OCI-LY7 (cell line): ENCODE results near the gene KCTD10. TPM values are rescaled to one million over a fixed set of nuclear protein-coding genes. Genes with fewer than 3 reads are reported as not detected.

Experiments used
- BruUV-seq: library from RNA; stranded (reverse); fragments of 400-500 nt; replicated peaks from 2 replicates; lab custom pipeline; 2021; lab: Mats Ljungman, UMichigan
- CTCF ChIA-PET: fragments of 300-600 bp; sonication (Branson Sonifier 250); formaldehyde crosslinking; loops from one replicate; lab custom pipeline; 2022; ENCODE audit warnings: antibody characterized with exemption; ENCODE audit not compliant: unreplicated experiment; lab: Charles Lee
- POLR2A ChIA-PET: fragments of 300-600 bp; sonication (Branson Sonifier 250); formaldehyde crosslinking; loops from one replicate; lab custom pipeline; 2022; ENCODE audit warnings: antibody characterized with exemption; lab: Charles Lee
- DNase-seq: peaks from one replicate; pipeline ENCODE4 v3.0.0-alpha.2; 2015; ENCODE audit warnings: low spot score
- H2AFZ ChIP-seq: fragments of 200-600 bp; sonication (generic), shearing (Covaris generic); 2 replicates; pipeline ENCODE4 v1.6.1; 2014; ENCODE audit warnings: mild to moderate bottlenecking, antibody characterized with exemption, low read length, moderate library complexity
- H3K27ac ChIP-seq: fragments of 200-600 bp; sonication (generic); 2 replicates; pipeline ENCODE4 v1.5.1; 2014; ENCODE audit warnings: mixed run types, low read depth, mild to moderate bottlenecking, moderate library complexity, low read length, inconsistent platforms; ENCODE audit not compliant: poor library complexity, severe bottlenecking
- H3K36me3 ChIP-seq: fragments of 200-600 bp; sonication (generic); 2 replicates; pipeline ENCODE4 v1.6.1; 2014; ENCODE audit warnings: mild to moderate bottlenecking, antibody characterized with exemption, low read length, moderate library complexity, mixed read lengths; ENCODE audit not compliant: insufficient read depth
- H3K4me1 ChIP-seq: fragments of 200-600 bp; sonication (generic); 2 replicates; pipeline ENCODE4 v1.5.1; 2014; ENCODE audit warnings: mild to moderate bottlenecking, low read length; ENCODE audit not compliant: insufficient read depth, poor library complexity, severe bottlenecking
- H3K4me2 ChIP-seq: fragments of 200-600 bp; sonication (generic); 2 replicates; pipeline ENCODE4 v1.6.1; 2014; ENCODE audit warnings: mild to moderate bottlenecking, low read length
- H3K4me3 ChIP-seq: fragments of 200-600 bp; sonication (generic); 2 replicates; pipeline ENCODE4 v1.5.1; 2014; ENCODE audit warnings: mild to moderate bottlenecking, low read depth, low read length; ENCODE audit not compliant: poor library complexity, severe bottlenecking
- H3K79me2 ChIP-seq: fragments of 200-600 bp; sonication (generic); 2 replicates; pipeline ENCODE4 v1.6.1; 2016; ENCODE audit warnings: low read depth, mild to moderate bottlenecking, low read length, moderate library complexity, mixed read lengths; ENCODE audit not compliant: insufficient read depth
- H3K9me2 ChIP-seq: fragments of 200-600 bp; sonication (generic); 2 replicates; pipeline ENCODE4 v1.6.1; 2016; ENCODE audit warnings: mild to moderate bottlenecking, low read length, mixed read lengths; ENCODE audit not compliant: insufficient read depth
- H3K9me3 ChIP-seq: fragments of 200-600 bp; sonication (generic); 2 replicates; pipeline ENCODE4 v1.6.1; 2014; ENCODE audit warnings: mild to moderate bottlenecking, mixed run types, low read length, mixed read lengths
- H4K20me1 ChIP-seq: fragments of 200-600 bp; sonication (generic); 2 replicates; pipeline ENCODE4 v1.6.1; 2014; ENCODE audit warnings: mild to moderate bottlenecking, antibody characterized with exemption, low read length, moderate library complexity, mixed read lengths; ENCODE audit not compliant: insufficient read depth
- CTCF ChIP-seq: fragments of 200-600 bp; sonication (generic); conservative IDR thresholded peaks from 2 replicates; pipeline ENCODE4 v1.5.1; 2014; ENCODE audit warnings: mild to moderate bottlenecking, antibody characterized with exemption, low read length, moderate library complexity, mixed read lengths
- EZH2phosphoT487 ChIP-seq: fragments of 200-600 bp; sonication (generic); IDR thresholded peaks from 2 replicates; pipeline ENCODE4 v1.6.1; 2018; ENCODE audit warnings: low read depth, borderline replicate concordance, mild to moderate bottlenecking, mixed run types, antibody characterized with exemption, low read length, moderate library complexity, mixed read lengths
- intact Hi-C: fragments of 100-400 bp; cut with micrococcal nuclease; formaldehyde crosslinking; loops from one replicate; pipeline ENCODE4 v1.10.0; 2022; ENCODE audit not compliant: unreplicated experiment
- total RNA-seq, 2 experiments: library from RNA; depleted of rRNA in 1 of 2; stranded (reverse); fragments of >200 nt in 1 of 2; shearing (Covaris generic) in 1 of 2; gene quantifications; 2 replicates each; pipeline ENCODE4 v1.2.3, GENCODE V29; 2014 to 2022

The KCTD10 gene
- total RNA-seq, 2 experiments from 2014 or later: 28.1 to 45.7 TPM

- CTCF ChIA-PET: no interaction called here
- no peak overlapping the region for H2AFZ ChIP-seq
- no TSS peak for BruUV-seq
- no peaks in the 10 kb centered on the region for H3K9me3 ChIP-seq
- H3K36me3 ChIP-seq: peaks cover 83% of the 10 kb centered on the region
- no peak overlapping the region for H3K4me2 ChIP-seq
- no peaks in the 10 kb centered on the region for H3K4me1 ChIP-seq
- no peak for DNase-seq
- H4K20me1 ChIP-seq: no peaks in the 10 kb centered on the region
- POLR2A ChIA-PET: no interaction called here
- no peaks in the 10 kb centered on the region for H3K9me2 ChIP-seq
- no peak overlapping the region for H3K27ac ChIP-seq
- TF ChIP-seq CTCF (no peak), EZH2phosphoT487 (no peak)
- no peaks in the 10 kb centered on the region for H3K79me2 ChIP-seq
- intact Hi-C loops: no loop called here
- no peak overlapping the region for H3K4me3 ChIP-seq
These were observed 25.7 kb downstream of the KCTD10 start for GRCh38 chr12:109451400-109451799.

GRCh38 chr12:109450980-109451379, 26.1 kb downstream of the KCTD10 start:
- no peak for DNase-seq
- Histone ChIP-seq H3K4me2 (no peak overlapping the region), H3K9me3 (no peaks in the 10 kb centered on the region), H2AFZ (no peak overlapping the region), H3K4me3 (no peak overlapping the region), H3K4me1 (no peaks in the 10 kb centered on the region), H4K20me1 (no peaks in the 10 kb centered on the region), H3K27ac (no peak overlapping the region), H3K36me3 (peaks cover 79% of the 10 kb centered on the region), H3K9me2 (no peaks in the 10 kb centered on the region), H3K79me2 (no peaks in the 10 kb centered on the region)
- ChIA-PET CTCF (no interaction called here), POLR2A (no interaction called here)
- intact Hi-C loops: no loop called here
- BruUV-seq: no TSS peak
- no peak for TF ChIP-seq CTCF
- TF ChIP-seq EZH2phosphoT487: no peak

- no peaks in the 10 kb centered on the region for H3K4me1 ChIP-seq
- peaks cover 73% of the 10 kb centered on the region for H3K36me3 ChIP-seq
These were observed 27.1 kb downstream of the KCTD10 start for GRCh38 chr12:109449845-109450532.

More at GRCh38 chr12:109449845-109450532, 27.1 kb downstream of the KCTD10 start:
- Histone ChIP-seq H3K27ac (no peak overlapping the region), H3K4me2 (no peak overlapping the region), H2AFZ (no peak overlapping the region), H3K4me3 (no peak overlapping the region), H3K9me3 (no peaks in the 10 kb centered on the region), H3K9me2 (no peaks in the 10 kb centered on the region), H3K79me2 (no peaks in the 10 kb centered on the region), H4K20me1 (no peaks in the 10 kb centered on the region)
- 0 out of 2 replicates have a peak, but pooled peaks have one; percentile 43 for TF ChIP-seq CTCF
- no peak for TF ChIP-seq EZH2phosphoT487
- BruUV-seq: TSS peak; percentile 53
- POLR2A ChIA-PET: no interaction called here
- no peak for DNase-seq
- CTCF ChIA-PET: no interaction called here
- intact Hi-C loops: no loop called here
